K562 (cell line): ENCODE measurements around the gene BAIAP2. TPM values are rescaled to one million over a fixed set of nuclear protein-coding genes. Genes with fewer than 3 reads are reported as not detected.

Experiments used
- BACH1 ChIP-seq: fragments of 200-800 bp; sonication (Bioruptor generic); IDR thresholded peaks from 2 replicates; pipeline ENCODE4 v1.6.1; 2016; ENCODE audit warnings: missing genetic modification characterization, missing compliant biosample characterization
- CBFB ChIP-seq: sonication (generic); formaldehyde crosslinking; IDR thresholded peaks from 2 replicates; pipeline ENCODE4 v1.4.0; 2020; ENCODE audit warnings: mild to moderate bottlenecking, missing genetic modification reagents
- CHD1 ChIP-seq: fragments of 200-600 bp; sonication (generic); IDR thresholded peaks from one replicate; pipeline ENCODE4 v1.6.1; 2012; ENCODE audit warnings: mild to moderate bottlenecking, moderate library complexity, low read length, inconsistent platforms
- EP300 ChIP-seq: IDR thresholded peaks from 2 replicates; pipeline ENCODE4 v1.6.1; 2012; ENCODE audit warnings: low read length, improper control_type of control experiment
- NCOA2 ChIP-seq, 2 experiments: fragments of 450-650 bp; IDR thresholded peaks; 2 replicates each; pipeline ENCODE4 v1.6.1; 2018; ENCODE audit warnings: mild to moderate bottlenecking in 2 of 2, moderate library complexity in 1 of 2; ENCODE audit not compliant: partially characterized antibody in 2 of 2
- NEUROD1 ChIP-seq: fragments of 150-350 bp; IDR thresholded peaks from 2 replicates; pipeline ENCODE4 v1.6.1; 2014; ENCODE audit warnings: borderline replicate concordance, low read length, low read depth; ENCODE audit not compliant: partially characterized antibody
- POLR2A ChIP-seq: fragments of 450-650 bp; conservative IDR thresholded peaks from 2 replicates; pipeline ENCODE4 v1.6.1; 2016
- SMAD1 ChIP-seq: fragments of 150-350 bp; IDR thresholded peaks from 2 replicates; pipeline ENCODE4 v1.6.1; 2014; ENCODE audit warnings: low read length, low read depth; ENCODE audit not compliant: partially characterized antibody
- SMARCA5 ChIP-seq: fragments of 450-650 bp; IDR thresholded peaks from 2 replicates; pipeline ENCODE4 v1.6.1; 2016
- SREBF2 ChIP-seq: sonication (generic); formaldehyde crosslinking; IDR thresholded peaks from 2 replicates; pipeline ENCODE4 v1.4.0; 2020; ENCODE audit warnings: mild to moderate bottlenecking, missing genetic modification reagents
- SRSF9 ChIP-seq: fragments of 200-400 bp; formaldehyde crosslinking; IDR thresholded peaks from 2 replicates; pipeline ENCODE4 v1.6.1; 2017; ENCODE audit warnings: low read depth, low read length, borderline replicate concordance
- TFAP4 ChIP-seq: sonication (generic); formaldehyde crosslinking; IDR thresholded peaks from 2 replicates; pipeline ENCODE4 v1.8.0; 2022; ENCODE audit warnings: missing genetic modification reagents, mild to moderate bottlenecking, moderate library complexity, borderline replicate concordance
- THRA ChIP-seq: fragments of 450-650 bp; IDR thresholded peaks from 2 replicates; pipeline ENCODE4 v1.6.1; 2017; ENCODE audit warnings: mild to moderate bottlenecking, moderate library complexity
- ZBTB11 ChIP-seq, 3 experiments: fragments of 200-800 bp in 1 of 3; fragments of 250-450 bp in 1 of 3; fragments of 450-650 bp in 1 of 3; sonication (Bioruptor Pico) in 1 of 3; sonication (Bioruptor generic) in 1 of 3; formaldehyde crosslinking in 1 of 3; IDR thresholded peaks; 2 replicates each; pipeline versions ENCODE4 v1.6.1 to v1.8.0; 2016 to 2022; ENCODE audit warnings: mild to moderate bottlenecking in 2 of 3, missing genetic modification characterization in 2 of 3, missing compliant biosample characterization in 1 of 3, moderate library complexity in 1 of 3
- ZNF444 ChIP-seq: fragments of 250-450 bp; sonication (Bioruptor Pico); IDR thresholded peaks from 2 replicates; pipeline ENCODE4 v1.4.0; 2020; ENCODE audit warnings: mild to moderate bottlenecking, moderate library complexity
- polyA plus RNA-seq, 8 experiments: library from polyadenylated mRNA; depleted of rRNA in 4 of 8; stranded (reverse) in 5 of 8; unstranded in 3 of 8; fragments of >200 nt; fragmentation: Nextera tagmentation in 2 of 8; fragmentation: Illumina TruSeq in 1 of 8; extraction: Ambion mirVana in 2 of 8; extraction: Trizol in 1 of 8; gene quantifications; 2 replicates each; pipeline versions ENCODE4 v1.2.1 to v1.2.3, GENCODE V29; 2011 to 2014; ENCODE audit warnings: inconsistent platforms in 1 of 8, missing spikeins in 1 of 8
- total RNA-seq, 7 experiments: library from RNA; depleted of rRNA in 6 of 7; stranded (reverse); fragments of >200 nt in 6 of 7; fragmentation: Illumina TruSeq in 2 of 7; extraction: Trizol in 2 of 7; gene quantifications; 2 replicates each; pipeline versions ENCODE4 v1.2.1 to v1.2.3, GENCODE V29; 2011 to 2021; ENCODE audit warnings: low replicate concordance in 1 of 7
- TF ChIP-seq, protein P1 (sequence below): IDR thresholded peaks from 2 replicates; pipeline ENCODE4 v1.6.1; 2016; ENCODE audit warnings: missing genetic modification characterization, missing compliant biosample characterization
- TF ChIP-seq, protein P2 (sequence below): sonication (generic); formaldehyde crosslinking; IDR thresholded peaks from 2 replicates; pipeline ENCODE4 v1.8.0; 2022; ENCODE audit warnings: mild to moderate bottlenecking, missing genetic modification reagents, borderline replicate concordance

The BAIAP2 gene
- total and polyA plus RNA-seq, 9 of the 15 experiments (the other 6 are each of a cell fraction or from before 2014, with no cell fraction given): 2.3 to 51.6 (median 18.4) TPM

DNA sequence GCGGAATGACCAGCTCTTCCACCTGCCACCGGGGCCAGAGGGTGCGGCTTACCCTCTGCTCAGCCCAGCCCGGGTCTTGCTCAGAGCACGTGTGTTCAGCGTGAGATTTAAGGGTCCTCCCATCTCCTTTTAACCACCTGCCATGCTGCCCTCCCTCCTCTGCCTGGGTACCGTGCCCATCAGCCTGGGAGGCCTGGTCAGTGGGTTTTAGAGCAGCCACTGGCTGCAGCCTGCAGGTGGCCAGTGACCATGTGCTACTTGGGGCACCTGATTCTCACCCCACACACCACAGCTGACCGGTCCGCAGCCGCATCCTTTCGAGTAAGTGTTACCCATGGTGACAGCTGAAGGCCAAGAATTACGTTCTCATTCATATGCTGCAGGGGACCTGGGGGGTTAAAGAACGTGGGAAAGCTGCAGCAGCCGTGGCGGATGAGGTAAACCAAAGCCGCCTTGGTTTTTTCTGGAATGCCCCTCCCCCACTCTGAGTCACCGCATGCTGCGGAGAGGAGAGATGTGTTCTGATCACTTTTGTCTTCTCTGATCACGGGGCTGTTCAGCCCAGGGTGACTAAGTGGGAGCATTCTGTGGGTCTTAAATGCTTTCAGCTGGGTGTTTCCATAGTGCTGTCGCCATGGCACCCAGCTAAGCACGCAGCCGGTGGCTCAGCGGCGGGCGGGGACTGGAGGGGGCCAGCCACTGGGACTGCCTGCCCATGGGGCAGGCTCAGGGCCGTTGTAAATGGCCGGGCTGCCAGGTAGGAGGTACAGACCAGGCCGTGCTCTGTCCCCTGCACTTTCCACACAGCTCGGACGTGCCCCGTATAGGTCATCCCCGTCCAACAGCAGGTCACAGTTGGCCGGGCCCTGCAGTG lies 59.8 kb downstream of the BAIAP2 start (continued):
- TF ChIP-seq EP300 (peak; percentile 79), SMAD1 (no peak), CHD1 (no peak), NCOA2 (IDR thresholded peaks at IDR 0.05; ENCODE audit: partially characterized antibody in 2 of 2) (no peak), ZNF444 (CRISPR knock-in tag) (0 out of 2 replicates have a peak, but pooled peaks have one; percentile 46), TFAP4 (peak; percentile 99), SMARCA5 (no peak), ZBTB11 (CRISPR knock-in tag; IDR thresholded peaks at IDR 0.05) (peak in 1 of 3 experiments; percentile 25; a peak in 1 of 6 replicates), THRA (no peak), BACH1 (tag) (no peak; the same call in 1 of the 2 replicates), SRSF9 (no peak), NEUROD1 (peak; percentile 89), POLR2A (no peak), SREBF2 (CRISPR knock-in tag) (no peak), CBFB (CRISPR knock-in tag) (peak; percentile 58)
- TF ChIP-seq, protein P1, sequence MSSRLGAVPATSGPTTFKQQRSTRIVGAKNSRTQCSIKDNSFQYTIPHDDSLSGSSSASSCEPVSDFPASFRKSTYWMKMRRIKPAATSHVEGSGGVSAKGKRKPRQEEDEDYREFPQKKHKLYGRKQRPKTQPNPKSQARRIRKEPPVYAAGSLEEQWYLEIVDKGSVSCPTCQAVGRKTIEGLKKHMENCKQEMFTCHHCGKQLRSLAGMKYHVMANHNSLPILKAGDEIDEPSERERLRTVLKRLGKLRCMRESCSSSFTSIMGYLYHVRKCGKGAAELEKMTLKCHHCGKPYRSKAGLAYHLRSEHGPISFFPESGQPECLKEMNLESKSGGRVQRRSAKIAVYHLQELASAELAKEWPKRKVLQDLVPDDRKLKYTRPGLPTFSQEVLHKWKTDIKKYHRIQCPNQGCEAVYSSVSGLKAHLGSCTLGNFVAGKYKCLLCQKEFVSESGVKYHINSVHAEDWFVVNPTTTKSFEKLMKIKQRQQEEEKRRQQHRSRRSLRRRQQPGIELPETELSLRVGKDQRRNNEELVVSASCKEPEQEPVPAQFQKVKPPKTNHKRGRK: no peak
- TF ChIP-seq, protein P2, sequence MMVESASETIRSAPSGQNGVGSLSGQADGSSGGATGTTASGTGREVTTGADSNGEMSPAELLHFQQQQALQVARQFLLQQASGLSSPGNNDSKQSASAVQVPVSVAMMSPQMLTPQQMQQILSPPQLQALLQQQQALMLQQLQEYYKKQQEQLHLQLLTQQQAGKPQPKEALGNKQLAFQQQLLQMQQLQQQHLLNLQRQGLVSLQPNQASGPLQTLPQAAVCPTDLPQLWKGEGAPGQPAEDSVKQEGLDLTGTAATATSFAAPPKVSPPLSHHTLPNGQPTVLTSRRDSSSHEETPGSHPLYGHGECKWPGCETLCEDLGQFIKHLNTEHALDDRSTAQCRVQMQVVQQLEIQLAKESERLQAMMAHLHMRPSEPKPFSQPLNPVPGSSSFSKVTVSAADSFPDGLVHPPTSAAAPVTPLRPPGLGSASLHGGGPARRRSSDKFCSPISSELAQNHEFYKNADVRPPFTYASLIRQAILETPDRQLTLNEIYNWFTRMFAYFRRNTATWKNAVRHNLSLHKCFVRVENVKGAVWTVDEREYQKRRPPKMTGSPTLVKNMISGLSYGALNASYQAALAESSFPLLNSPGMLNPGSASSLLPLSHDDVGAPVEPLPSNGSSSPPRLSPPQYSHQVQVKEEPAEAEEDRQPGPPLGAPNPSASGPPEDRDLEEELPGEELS (CRISPR knock-in tag): no peak
